ENCODE data around the gene ZNF267.
"Not testable (repeated sequence)": the region's sequence is repeated elsewhere in the genome, so short reads cannot be mapped to it uniquely, and the experiment has no call there.

The ZNF267 gene

GRCh38 chr16:31920373-31920772 lies 46.8 kb downstream of the ZNF267 start:
- H3K9me3 ChIP-seq (ENCODE audit: control insufficient read depth in 2 of 2, low read length in 2 of 2), result peaks cover 20 to 31% of the 10 kb centered on the region in 2 donors
- peaks cover 10 to 13% of the 10 kb centered on the region in 2 donors for H3K36me3 ChIP-seq (ENCODE audit: control insufficient read depth in 2 of 2, insufficient read depth in 2 of 2, low read length in 2 of 2)
- H3K9ac ChIP-seq (ENCODE audit: low read length in 2 of 2), result no peak overlapping the region
- no peak overlapping the region for H3K4me3 ChIP-seq (ENCODE audit: low read length in 2 of 2)
- no peak overlapping the region for H3K27ac ChIP-seq (ENCODE audit: low read length)
- H3K27me3 ChIP-seq (ENCODE audit: control insufficient read depth in 1 of 2, insufficient read depth in 2 of 2, low read length in 2 of 2), result no peaks in the 10 kb centered on the region
- H3K4me1 ChIP-seq (ENCODE audit: control insufficient read depth, insufficient read depth, low read length), result no peaks in the 10 kb centered on the region

- not testable (repeated sequence) for H3K27me3 ChIP-seq (ENCODE audit: control insufficient read depth in 1 of 2, insufficient read depth in 2 of 2, low read length in 2 of 2); H3K9me3 ChIP-seq (ENCODE audit: control insufficient read depth in 2 of 2, low read length in 2 of 2); H3K4me1 ChIP-seq (ENCODE audit: control insufficient read depth, insufficient read depth, low read length); H3K36me3 ChIP-seq (ENCODE audit: control insufficient read depth in 2 of 2, insufficient read depth in 2 of 2, low read length in 2 of 2); H3K4me3 ChIP-seq (ENCODE audit: low read length in 2 of 2); H3K9ac ChIP-seq (ENCODE audit: low read length in 2 of 2); H3K27ac ChIP-seq (ENCODE audit: low read length)
These were observed 78.2 kb downstream of the ZNF267 start for GRCh38 chr16:31951806-31952205.

- not testable (repeated sequence) for H3K9ac ChIP-seq (ENCODE audit: low read length in 2 of 2); H3K36me3 ChIP-seq (ENCODE audit: control insufficient read depth in 2 of 2, insufficient read depth in 2 of 2, low read length in 2 of 2); H3K27ac ChIP-seq (ENCODE audit: low read length); H3K4me3 ChIP-seq (ENCODE audit: low read length in 2 of 2); H3K4me1 ChIP-seq (ENCODE audit: control insufficient read depth, insufficient read depth, low read length); H3K9me3 ChIP-seq (ENCODE audit: control insufficient read depth in 2 of 2, low read length in 2 of 2); H3K27me3 ChIP-seq (ENCODE audit: control insufficient read depth in 1 of 2, insufficient read depth in 2 of 2, low read length in 2 of 2)
These were observed 78.6 kb downstream of the ZNF267 start for GRCh38 chr16:31952206-31952605.

GRCh38 chr16:31956221-31956620 lies 82.6 kb downstream of the ZNF267 start:
- H3K27me3 ChIP-seq (ENCODE audit: control insufficient read depth in 1 of 2, insufficient read depth in 2 of 2, low read length in 2 of 2); H3K4me3 ChIP-seq (ENCODE audit: low read length in 2 of 2); H3K4me1 ChIP-seq (ENCODE audit: control insufficient read depth, insufficient read depth, low read length): not testable (repeated sequence)

GRCh38 chr16:31960186-31960910 lies 86.7 kb downstream of the ZNF267 start:
- H3K9ac ChIP-seq (ENCODE audit: low read length in 2 of 2); H3K4me1 ChIP-seq (ENCODE audit: control insufficient read depth, insufficient read depth, low read length); H3K36me3 ChIP-seq (ENCODE audit: control insufficient read depth in 2 of 2, insufficient read depth in 2 of 2, low read length in 2 of 2); H3K9me3 ChIP-seq (ENCODE audit: control insufficient read depth in 2 of 2, low read length in 2 of 2); H3K27me3 ChIP-seq (ENCODE audit: control insufficient read depth in 1 of 2, insufficient read depth in 2 of 2, low read length in 2 of 2); H3K4me3 ChIP-seq (ENCODE audit: low read length in 2 of 2); H3K27ac ChIP-seq (ENCODE audit: low read length): not testable (repeated sequence)

More at GRCh38 chr16:31956221-31956620, 82.6 kb downstream of the ZNF267 start:
- not testable (repeated sequence) for H3K36me3 ChIP-seq (ENCODE audit: control insufficient read depth in 2 of 2, insufficient read depth in 2 of 2, low read length in 2 of 2); H3K27ac ChIP-seq (ENCODE audit: low read length); H3K9ac ChIP-seq (ENCODE audit: low read length in 2 of 2); H3K9me3 ChIP-seq (ENCODE audit: control insufficient read depth in 2 of 2, low read length in 2 of 2)

Measured in stomach smooth muscle (tissue), 2 donors.